Liver (tissue), 9 donors: Measurements from ENCODE around the gene CSAD. TPM values are rescaled to one million over a fixed set of nuclear protein-coding genes. Genes with fewer than 3 reads are reported as not detected.

ENCODE experiments used
- DNase-seq: peaks from one replicate; pipeline ENCODE4 v3.0.0-alpha.2; 2017; ENCODE audit warnings: low spot score
- H3K27ac ChIP-seq, 2 donors: one replicate each; pipeline ENCODE4 v1.7.0; 2013; ENCODE audit warnings: inconsistent platforms in 2 of 2, low read length in 2 of 2, control low read depth in 1 of 2, low read depth in 1 of 2, mild to moderate bottlenecking in 1 of 2
- H3K27me3 ChIP-seq, 4 donors: one replicate each; pipeline versions ENCODE4 v1.6.1 to v1.7.0; 2013; ENCODE audit warnings: low read length in 3 of 4, inconsistent platforms in 1 of 4, mild to moderate bottlenecking in 1 of 4, moderate library complexity in 1 of 4; ENCODE audit not compliant: control insufficient read depth in 4 of 4, insufficient read depth in 4 of 4
- H3K36me3 ChIP-seq, 4 donors: one replicate each; pipeline versions ENCODE4 v1.6.1 to v1.7.0; 2013; ENCODE audit warnings: low read length in 3 of 4, mild to moderate bottlenecking in 3 of 4, low read depth in 1 of 4, moderate library complexity in 1 of 4; ENCODE audit not compliant: control insufficient read depth in 4 of 4, insufficient read depth in 3 of 4
- H3K4me1 ChIP-seq, 4 donors: one replicate each; pipeline versions ENCODE4 v1.6.1 to v1.7.0; 2013; ENCODE audit warnings: low read length in 3 of 4, mild to moderate bottlenecking in 3 of 4, moderate library complexity in 1 of 4; ENCODE audit not compliant: control insufficient read depth in 4 of 4, insufficient read depth in 4 of 4
- H3K4me3 ChIP-seq, 3 donors: one replicate each; pipeline versions ENCODE4 v1.6.1 to v1.7.0; 2013; ENCODE audit warnings: low read length in 3 of 3, control low read depth in 1 of 3, low read depth in 1 of 3, mild to moderate bottlenecking in 1 of 3
- H3K9ac ChIP-seq, 2 donors: one replicate each; pipeline ENCODE4 v1.7.0; 2013; ENCODE audit warnings: low read length in 2 of 2, mild to moderate bottlenecking in 2 of 2, moderate library complexity in 2 of 2, control low read depth in 1 of 2, low read depth in 1 of 2
- H3K9me3 ChIP-seq, 4 donors: one replicate each; pipeline versions ENCODE4 v1.6.1 to v1.7.0; 2013; ENCODE audit warnings: low read length in 3 of 4; ENCODE audit not compliant: control insufficient read depth in 4 of 4
- ATF3 ChIP-seq: IDR thresholded peaks from 2 replicates; pipeline ENCODE4 v1.6.1; 2016; ENCODE audit warnings: antibody characterized with exemption
- CTCF ChIP-seq: fragments of 150-350 bp; IDR thresholded peaks from 2 replicates; pipeline ENCODE4 v1.5.1; 2017; ENCODE audit warnings: improper control_type of control experiment, low read depth, low read length; ENCODE audit not compliant: missing input control
- EGR1 ChIP-seq, 2 donors: IDR thresholded peaks; 2 replicates each; pipeline ENCODE4 v1.6.1; 2016 to 2018; ENCODE audit warnings: antibody characterized with exemption in 2 of 2, low read depth in 2 of 2
- FOXA1 ChIP-seq: IDR thresholded peaks from 2 replicates; pipeline ENCODE4 v1.6.1; 2016; ENCODE audit warnings: antibody characterized with exemption
- FOXA2 ChIP-seq: IDR thresholded peaks from 2 replicates; pipeline ENCODE4 v1.6.1; 2016; ENCODE audit warnings: antibody characterized with exemption
- GABPA ChIP-seq, 2 donors: IDR thresholded peaks in 1 of 2; conservative IDR thresholded peaks in 1 of 2; 2 replicates each; pipeline ENCODE4 v1.6.1; 2016; ENCODE audit warnings: antibody characterized with exemption in 2 of 2, mild to moderate bottlenecking in 1 of 2, moderate library complexity in 1 of 2
- HNF4A ChIP-seq, 2 donors: conservative IDR thresholded peaks; 2 replicates each; pipeline ENCODE4 v1.6.1; 2016; ENCODE audit warnings: antibody characterized with exemption in 2 of 2, mild to moderate bottlenecking in 2 of 2
- HNF4G ChIP-seq: IDR thresholded peaks from 2 replicates; pipeline ENCODE4 v1.6.1; 2016; ENCODE audit warnings: antibody characterized with exemption
- JUND ChIP-seq, 2 donors: IDR thresholded peaks; 2 replicates each; pipeline ENCODE4 v1.6.1; 2016; ENCODE audit warnings: antibody characterized with exemption in 2 of 2
- MAX ChIP-seq: IDR thresholded peaks from 2 replicates; pipeline ENCODE4 v1.6.1; 2016; ENCODE audit warnings: antibody characterized with exemption
- NR2F2 ChIP-seq: IDR thresholded peaks from 2 replicates; pipeline ENCODE4 v1.6.1; 2016; ENCODE audit warnings: antibody characterized with exemption
- RAD21 ChIP-seq, 2 donors: IDR thresholded peaks; 2 replicates each; pipeline ENCODE4 v1.6.1; 2016; ENCODE audit warnings: antibody characterized with exemption in 2 of 2, mild to moderate bottlenecking in 2 of 2
- REST ChIP-seq: IDR thresholded peaks from 2 replicates; pipeline ENCODE4 v1.6.1; 2016; ENCODE audit warnings: antibody characterized with exemption, mild to moderate bottlenecking
- RXRA ChIP-seq, 2 donors: IDR thresholded peaks; 2 replicates each; pipeline ENCODE4 v1.6.1; 2017 to 2018; ENCODE audit warnings: antibody characterized with exemption in 2 of 2, mild to moderate bottlenecking in 1 of 2
- SP1 ChIP-seq: IDR thresholded peaks from 2 replicates; pipeline ENCODE4 v1.6.1; 2018; ENCODE audit warnings: antibody characterized with exemption, mild to moderate bottlenecking
- TAF1 ChIP-seq: conservative IDR thresholded peaks from 2 replicates; pipeline ENCODE4 v1.6.1; 2016; ENCODE audit warnings: antibody characterized with exemption, mild to moderate bottlenecking
- YY1 ChIP-seq: IDR thresholded peaks from 2 replicates; pipeline ENCODE4 v1.6.1; 2016; ENCODE audit warnings: antibody characterized with exemption, mild to moderate bottlenecking
- ZBTB33 ChIP-seq: IDR thresholded peaks from 2 replicates; pipeline ENCODE4 v1.6.1; 2016; ENCODE audit warnings: antibody characterized with exemption
- WGBS: extraction: QIAGEN DNeasy Blood & Tissue Kit; methylation state at CpG from one replicate; pipeline ENCODE4 v1.1.7; 2013; 5-methylcytosine and 5-hydroxymethylcytosine counted together
- polyA plus RNA-seq, 2 donors: library from polyadenylated mRNA; stranded (reverse) in 1 of 2; unstranded in 1 of 2; fragments of 200-250 nt in 1 of 2; fragments of >200 nt in 1 of 2; fragmentation: Nextera tagmentation in 1 of 2; extraction: Ambion mirVana in 1 of 2; gene quantifications; one replicate each; pipeline versions ENCODE4 v1.2.1 to v1.2.3, GENCODE V29; 2013 to 2015
- total RNA-seq, 2 donors: library from RNA; depleted of rRNA; stranded (reverse); fragments of >200 nt; gene quantifications; one replicate each; pipeline ENCODE4 v1.2.3, GENCODE V29; 2014
- donor health status: healthy.
- donor health status: healthy.
- donor health status: healthy.
- donor health status: healthy.
- donor health status: healthy.

Gene CSAD
- total and polyA plus RNA-seq, 4 donors: 4.4 to 41.5 (median 35.1) TPM

- no peaks in the 10 kb centered on the region for H3K9me3 ChIP-seq
- no peak overlapping the region for H3K9ac ChIP-seq
- no peak overlapping the region for H3K4me3 ChIP-seq
- no peaks in the 10 kb centered on the region for H3K27me3 ChIP-seq
- no peak for DNase-seq
- TF ChIP-seq SP1: no peak
- no peak for TF ChIP-seq HNF4G
- TF ChIP-seq REST: no peak
- no peak for TF ChIP-seq RAD21 (IDR thresholded peaks at IDR 0.05)
- TF ChIP-seq NR2F2: no peak
- no peak for TF ChIP-seq YY1
- TF ChIP-seq TAF1: no peak
- TF ChIP-seq FOXA2: no peak
- no peak for TF ChIP-seq RXRA (IDR thresholded peaks at IDR 0.05)
- no peak for TF ChIP-seq GABPA (IDR thresholded peaks at IDR 0.05 in 1 of 2, conservative IDR thresholded peaks at IDR 0.05 in 1 of 2)
- TF ChIP-seq FOXA1: no peak
- no peak for TF ChIP-seq MAX
- no peak for TF ChIP-seq JUND (IDR thresholded peaks at IDR 0.05)
- peaks cover 0 to 3% (median 2%) of the 10 kb centered on the region in 4 donors for H3K4me1 ChIP-seq
- H3K27ac ChIP-seq: no peak overlapping the region
- no peaks in the 10 kb centered on the region for H3K36me3 ChIP-seq
Measured at GRCh38 chr12:53152390-53152789, 28.3 kb downstream of the CSAD start.

GRCh38 chr12:53151039-53151438, 29.7 kb downstream of the CSAD start:
- H3K9ac ChIP-seq: no peak overlapping the region
- peaks cover 0 to under 1% (median 0%) of the 10 kb centered on the region in 4 donors for H3K4me1 ChIP-seq
- H3K27ac ChIP-seq: no peak overlapping the region
- TF ChIP-seq FOXA2: no peak
- TF ChIP-seq FOXA1: no peak
- no peak for TF ChIP-seq NR2F2
- TF ChIP-seq RAD21 (IDR thresholded peaks at IDR 0.05): no peak
- no peak for TF ChIP-seq REST
- TF ChIP-seq TAF1: no peak
- TF ChIP-seq YY1: no peak
- TF ChIP-seq MAX: no peak
- no peak for TF ChIP-seq JUND (IDR thresholded peaks at IDR 0.05)
- no peak for TF ChIP-seq HNF4G
- TF ChIP-seq HNF4A (conservative IDR thresholded peaks at IDR 0.05): no peak
- TF ChIP-seq ATF3: no peak
- TF ChIP-seq SP1: no peak
- no peak for TF ChIP-seq ZBTB33
- no peak for TF ChIP-seq EGR1 (IDR thresholded peaks at IDR 0.05; ENCODE audit: low read depth in 2 of 2)
- no peak for TF ChIP-seq CTCF
- TF ChIP-seq GABPA (IDR thresholded peaks at IDR 0.05 in 1 of 2, conservative IDR thresholded peaks at IDR 0.05 in 1 of 2): no peak
- TF ChIP-seq RXRA (IDR thresholded peaks at IDR 0.05): no peak
- no peaks in the 10 kb centered on the region for H3K9me3 ChIP-seq
- 93% methylated on average over 6 of the region's 6 CpGs for WGBS
- no peaks in the 10 kb centered on the region for H3K27me3 ChIP-seq
- no peaks in the 10 kb centered on the region for H3K36me3 ChIP-seq
- DNase-seq: no peak
- H3K4me3 ChIP-seq: no peak overlapping the region
